PFSK-1 (cell line): ENCODE measurements around the gene EIF2S2.

Source experiments
- FOXP2 ChIP-seq: optimal IDR thresholded peaks from 2 replicates; pipeline ENCODE3; 2011; ENCODE audit warnings: borderline replicate concordance, control low read depth, inconsistent platforms; ENCODE audit not compliant: insufficient read depth; ENCODE audit errors: extremely low read length, extremely low read depth
- POLR2AphosphoS5 ChIP-seq: IDR thresholded peaks from 2 replicates; pipeline ENCODE4 v1.6.1; 2012; ENCODE audit warnings: low read depth, mild to moderate bottlenecking, control low read depth, low read length, moderate library complexity
- SIN3A ChIP-seq: IDR thresholded peaks from 2 replicates; pipeline ENCODE4 v1.6.1; 2012; ENCODE audit warnings: mild to moderate bottlenecking, low read length, moderate library complexity, borderline replicate concordance; ENCODE audit not compliant: insufficient read depth
- TAF1 ChIP-seq: IDR thresholded peaks from 2 replicates; pipeline ENCODE4 v1.6.1; 2012; ENCODE audit warnings: low read length, control low read depth, borderline replicate concordance; ENCODE audit not compliant: insufficient read depth
- TF ChIP-seq, protein P1 (sequence below), 2 experiments: IDR thresholded peaks; 2 replicates each; pipeline versions ENCODE4 v1.6.1 to v1.8.0; 2011 to 2012; ENCODE audit warnings: low read depth in 2 of 2, low read length in 2 of 2, control low read depth in 1 of 2, inconsistent platforms in 1 of 2, mild to moderate bottlenecking in 1 of 2, moderate library complexity in 1 of 2; ENCODE audit not compliant: insufficient read depth in 1 of 2

Gene EIF2S2

DNA sequence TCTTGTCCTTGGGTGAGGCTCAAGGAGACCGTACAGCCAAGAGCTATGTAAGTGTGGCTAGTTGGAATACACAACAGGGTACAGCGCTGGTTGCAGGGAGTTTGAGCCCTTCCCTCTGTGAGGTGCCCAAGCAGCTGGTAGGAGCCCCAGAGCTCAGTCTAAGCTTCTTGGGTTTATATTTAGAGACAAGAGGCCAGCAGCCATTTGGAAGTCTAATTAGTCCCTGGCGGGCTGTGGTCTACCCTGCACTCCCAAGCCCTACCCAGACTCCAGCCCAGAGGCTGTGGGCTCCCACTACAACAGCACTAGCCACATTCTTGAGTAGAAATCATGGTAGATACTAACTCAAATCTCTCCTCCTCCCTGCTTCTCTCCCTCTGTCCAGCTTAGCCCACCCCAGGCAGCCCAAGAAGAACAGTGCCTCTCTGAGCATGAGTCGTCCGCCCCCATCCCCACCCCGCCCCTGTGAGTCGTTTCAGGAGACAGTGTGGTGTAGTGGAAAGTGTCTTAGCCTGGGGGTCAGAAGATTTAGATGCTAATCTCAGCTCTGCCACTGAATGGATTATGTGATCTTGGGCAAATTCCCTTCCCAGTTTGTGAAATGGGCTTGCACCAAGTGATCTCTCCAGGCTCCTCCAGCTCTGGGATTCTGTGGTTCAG, 37.8 kb downstream of the EIF2S2 start:
- TF ChIP-seq SIN3A (no peak), POLR2AphosphoS5 (no peak), TAF1 (no peak), FOXP2 (no peak)
- TF ChIP-seq, protein P1, sequence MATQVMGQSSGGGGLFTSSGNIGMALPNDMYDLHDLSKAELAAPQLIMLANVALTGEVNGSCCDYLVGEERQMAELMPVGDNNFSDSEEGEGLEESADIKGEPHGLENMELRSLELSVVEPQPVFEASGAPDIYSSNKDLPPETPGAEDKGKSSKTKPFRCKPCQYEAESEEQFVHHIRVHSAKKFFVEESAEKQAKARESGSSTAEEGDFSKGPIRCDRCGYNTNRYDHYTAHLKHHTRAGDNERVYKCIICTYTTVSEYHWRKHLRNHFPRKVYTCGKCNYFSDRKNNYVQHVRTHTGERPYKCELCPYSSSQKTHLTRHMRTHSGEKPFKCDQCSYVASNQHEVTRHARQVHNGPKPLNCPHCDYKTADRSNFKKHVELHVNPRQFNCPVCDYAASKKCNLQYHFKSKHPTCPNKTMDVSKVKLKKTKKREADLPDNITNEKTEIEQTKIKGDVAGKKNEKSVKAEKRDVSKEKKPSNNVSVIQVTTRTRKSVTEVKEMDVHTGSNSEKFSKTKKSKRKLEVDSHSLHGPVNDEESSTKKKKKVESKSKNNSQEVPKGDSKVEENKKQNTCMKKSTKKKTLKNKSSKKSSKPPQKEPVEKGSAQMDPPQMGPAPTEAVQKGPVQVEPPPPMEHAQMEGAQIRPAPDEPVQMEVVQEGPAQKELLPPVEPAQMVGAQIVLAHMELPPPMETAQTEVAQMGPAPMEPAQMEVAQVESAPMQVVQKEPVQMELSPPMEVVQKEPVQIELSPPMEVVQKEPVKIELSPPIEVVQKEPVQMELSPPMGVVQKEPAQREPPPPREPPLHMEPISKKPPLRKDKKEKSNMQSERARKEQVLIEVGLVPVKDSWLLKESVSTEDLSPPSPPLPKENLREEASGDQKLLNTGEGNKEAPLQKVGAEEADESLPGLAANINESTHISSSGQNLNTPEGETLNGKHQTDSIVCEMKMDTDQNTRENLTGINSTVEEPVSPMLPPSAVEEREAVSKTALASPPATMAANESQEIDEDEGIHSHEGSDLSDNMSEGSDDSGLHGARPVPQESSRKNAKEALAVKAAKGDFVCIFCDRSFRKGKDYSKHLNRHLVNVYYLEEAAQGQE (IDR thresholded peaks at IDR 0.05; ENCODE audit: insufficient read depth in 1 of 2, low read depth in 2 of 2, low read length in 2 of 2), result no peak

DNA sequence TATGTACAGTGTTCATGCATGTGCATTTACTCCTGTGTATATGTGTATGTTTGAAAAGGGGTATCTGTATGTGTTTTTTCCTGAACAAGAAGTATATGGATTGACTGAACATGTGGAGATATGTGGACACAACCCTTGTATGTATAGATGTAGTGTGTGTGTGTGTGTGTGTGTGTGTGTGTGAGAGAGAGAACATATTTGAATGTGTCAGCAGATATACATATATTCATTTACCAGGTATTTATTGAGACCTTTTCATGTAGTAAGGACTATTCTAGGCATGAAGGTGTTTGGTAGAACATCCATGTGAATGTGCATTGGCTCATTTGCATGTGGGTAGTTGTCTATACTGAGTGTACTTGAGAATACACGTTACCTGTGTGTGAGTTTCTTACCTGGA, 39.3 kb downstream of the EIF2S2 start:
- no peak for TF ChIP-seq FOXP2
- no peak for TF ChIP-seq SIN3A
- TF ChIP-seq TAF1, result no peak
- TF ChIP-seq, protein P1 (IDR thresholded peaks at IDR 0.05; ENCODE audit: insufficient read depth in 1 of 2, low read depth in 2 of 2, low read length in 2 of 2), result no peak
- no peak for TF ChIP-seq POLR2AphosphoS5

DNA sequence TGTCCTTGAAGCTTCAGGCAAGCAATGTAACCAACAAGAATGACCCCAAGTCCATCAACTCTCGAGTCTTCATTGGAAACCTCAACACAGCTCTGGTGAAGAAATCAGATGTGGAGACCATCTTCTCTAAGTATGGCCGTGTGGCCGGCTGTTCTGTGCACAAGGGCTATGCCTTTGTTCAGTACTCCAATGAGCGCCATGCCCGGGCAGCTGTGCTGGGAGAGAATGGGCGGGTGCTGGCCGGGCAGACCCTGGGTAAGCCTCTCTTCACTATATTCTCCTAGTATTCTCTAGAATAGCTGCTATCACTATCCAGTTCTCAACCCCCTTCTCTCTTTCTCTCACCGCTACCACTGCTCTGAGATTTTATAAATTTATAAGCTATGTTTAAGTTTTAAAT, 40.0 kb downstream of the EIF2S2 start:
- TF ChIP-seq FOXP2 (no peak), SIN3A (no peak), POLR2AphosphoS5 (no peak), TAF1 (no peak)
- TF ChIP-seq, protein P1 (IDR thresholded peaks at IDR 0.05; ENCODE audit: insufficient read depth in 1 of 2, low read depth in 2 of 2, low read length in 2 of 2), result no peak

DNA sequence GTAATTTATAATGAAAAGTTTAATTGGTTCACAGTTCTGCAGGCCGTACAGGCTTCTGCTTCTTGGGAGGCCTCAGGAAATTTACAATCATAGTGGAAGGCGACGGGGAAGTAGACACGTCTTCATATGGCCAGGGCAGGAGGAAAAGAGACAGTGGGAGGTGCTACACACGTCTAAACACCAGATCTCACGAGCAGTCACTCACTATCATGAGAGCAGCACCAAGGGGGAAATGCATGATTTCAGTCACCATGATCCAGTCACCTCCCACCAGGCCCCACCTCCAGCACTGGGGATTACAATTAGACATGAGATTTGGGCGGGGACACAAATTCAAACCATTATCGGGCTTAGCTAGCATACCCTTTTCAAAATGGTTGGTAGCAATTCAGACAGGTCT, 41.2 kb downstream of the EIF2S2 start:
- TF ChIP-seq TAF1, result no peak
- TF ChIP-seq SIN3A, result no peak
- TF ChIP-seq POLR2AphosphoS5, result no peak
- TF ChIP-seq, protein P1 (IDR thresholded peaks at IDR 0.05; ENCODE audit: insufficient read depth in 1 of 2, low read depth in 2 of 2, low read length in 2 of 2), result no peak
- TF ChIP-seq FOXP2, result no peak

DNA sequence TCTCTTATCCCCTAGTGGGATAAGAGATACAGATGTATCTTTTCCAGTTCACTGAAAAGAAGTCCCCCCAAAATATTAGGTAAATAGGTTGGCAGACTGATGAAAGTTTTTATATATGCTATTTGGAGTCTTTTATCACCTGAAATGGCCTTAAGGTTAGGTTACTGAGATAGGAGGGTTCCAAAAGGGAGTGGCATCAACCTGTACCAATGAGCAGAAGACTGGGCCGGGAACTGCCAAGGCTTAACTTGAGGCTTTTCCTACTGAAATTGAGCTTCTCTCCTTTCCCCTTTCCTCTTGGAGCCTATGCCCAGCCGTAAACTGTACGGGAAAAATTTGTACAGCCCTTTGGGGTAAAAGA, 42.0 kb downstream of the EIF2S2 start:
- TF ChIP-seq SIN3A (no peak), FOXP2 (no peak), TAF1 (no peak), POLR2AphosphoS5 (no peak)
- TF ChIP-seq, protein P1 (IDR thresholded peaks at IDR 0.05; ENCODE audit: insufficient read depth in 1 of 2, low read depth in 2 of 2, low read length in 2 of 2), result no peak
